Epithelial cell of esophagus (primary cell): ENCODE results near the gene CNPY2.
"Not testable (repeated sequence)": the region's sequence is repeated elsewhere in the genome, so short reads cannot be mapped to it uniquely, and the experiment has no call there.

ENCODE experiments used
- DNase-seq: peaks from one replicate; pipeline ENCODE4 v3.0.0; 2010; ENCODE audit warnings: low read depth
- H3K4me3 ChIP-seq: 2 replicates; pipeline ENCODE4 v1.5.1; 2011; ENCODE audit warnings: mild to moderate bottlenecking, low read length, control low read depth
- TF ChIP-seq, protein P1 (sequence below): IDR thresholded peaks from 2 replicates; pipeline ENCODE4 v1.5.1; 2011; ENCODE audit warnings: low read depth, mild to moderate bottlenecking, low read length, control low read depth, inconsistent platforms; ENCODE audit not compliant: insufficient read depth; ENCODE audit errors: missing control alignments

The CNPY2 gene

GRCh38 chr12:56282030-56282429 lies 33.8 kb downstream of the CNPY2 start:
- DNase-seq: no peak
- H3K4me3 ChIP-seq: no peak overlapping the region
- TF ChIP-seq, protein P1, sequence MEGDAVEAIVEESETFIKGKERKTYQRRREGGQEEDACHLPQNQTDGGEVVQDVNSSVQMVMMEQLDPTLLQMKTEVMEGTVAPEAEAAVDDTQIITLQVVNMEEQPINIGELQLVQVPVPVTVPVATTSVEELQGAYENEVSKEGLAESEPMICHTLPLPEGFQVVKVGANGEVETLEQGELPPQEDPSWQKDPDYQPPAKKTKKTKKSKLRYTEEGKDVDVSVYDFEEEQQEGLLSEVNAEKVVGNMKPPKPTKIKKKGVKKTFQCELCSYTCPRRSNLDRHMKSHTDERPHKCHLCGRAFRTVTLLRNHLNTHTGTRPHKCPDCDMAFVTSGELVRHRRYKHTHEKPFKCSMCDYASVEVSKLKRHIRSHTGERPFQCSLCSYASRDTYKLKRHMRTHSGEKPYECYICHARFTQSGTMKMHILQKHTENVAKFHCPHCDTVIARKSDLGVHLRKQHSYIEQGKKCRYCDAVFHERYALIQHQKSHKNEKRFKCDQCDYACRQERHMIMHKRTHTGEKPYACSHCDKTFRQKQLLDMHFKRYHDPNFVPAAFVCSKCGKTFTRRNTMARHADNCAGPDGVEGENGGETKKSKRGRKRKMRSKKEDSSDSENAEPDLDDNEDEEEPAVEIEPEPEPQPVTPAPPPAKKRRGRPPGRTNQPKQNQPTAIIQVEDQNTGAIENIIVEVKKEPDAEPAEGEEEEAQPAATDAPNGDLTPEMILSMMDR: no peak

- TF ChIP-seq, protein P1: no peak
- no peak overlapping the region for H3K4me3 ChIP-seq
- DNase-seq: no peak
Measured at GRCh38 chr12:56280849-56281248, 34.9 kb downstream of the CNPY2 start.

GRCh38 chr12:56278905-56279304 lies 36.9 kb downstream of the CNPY2 start:
- no peak for DNase-seq
- H3K4me3 ChIP-seq: no peak overlapping the region
- TF ChIP-seq, protein P1: no peak

- no peak for DNase-seq
- H3K4me3 ChIP-seq: no peak overlapping the region
- TF ChIP-seq, protein P1: no peak
Measured at GRCh38 chr12:56274299-56274698, 41.5 kb downstream of the CNPY2 start.

DNA sequence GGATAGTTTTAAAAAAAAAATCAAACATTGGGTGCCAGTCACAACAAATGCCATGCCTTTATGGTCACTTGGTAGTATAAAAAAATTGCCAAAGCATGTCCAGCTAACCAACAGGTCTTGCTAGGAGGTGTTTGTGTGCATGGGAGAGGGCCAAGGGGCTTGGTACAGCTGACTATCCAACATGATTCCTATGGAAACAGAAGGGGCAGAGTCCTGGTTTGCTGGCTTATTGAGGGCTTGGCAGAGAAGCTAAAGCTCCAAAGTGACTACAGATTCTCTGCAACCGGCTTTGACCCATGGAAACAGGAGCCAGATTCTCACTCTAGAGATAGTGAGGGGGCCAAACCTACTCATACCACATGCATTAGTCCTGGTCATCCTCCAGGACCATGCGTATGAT lies 43.3 kb downstream of the CNPY2 start:
- DNase-seq, H3K4me3 ChIP-seq: not testable (repeated sequence)

- TF ChIP-seq, protein P1: peak; percentile 58
Measured at GRCh38 chr12:56271031-56271430, 44.8 kb downstream of the CNPY2 start.

DNA sequence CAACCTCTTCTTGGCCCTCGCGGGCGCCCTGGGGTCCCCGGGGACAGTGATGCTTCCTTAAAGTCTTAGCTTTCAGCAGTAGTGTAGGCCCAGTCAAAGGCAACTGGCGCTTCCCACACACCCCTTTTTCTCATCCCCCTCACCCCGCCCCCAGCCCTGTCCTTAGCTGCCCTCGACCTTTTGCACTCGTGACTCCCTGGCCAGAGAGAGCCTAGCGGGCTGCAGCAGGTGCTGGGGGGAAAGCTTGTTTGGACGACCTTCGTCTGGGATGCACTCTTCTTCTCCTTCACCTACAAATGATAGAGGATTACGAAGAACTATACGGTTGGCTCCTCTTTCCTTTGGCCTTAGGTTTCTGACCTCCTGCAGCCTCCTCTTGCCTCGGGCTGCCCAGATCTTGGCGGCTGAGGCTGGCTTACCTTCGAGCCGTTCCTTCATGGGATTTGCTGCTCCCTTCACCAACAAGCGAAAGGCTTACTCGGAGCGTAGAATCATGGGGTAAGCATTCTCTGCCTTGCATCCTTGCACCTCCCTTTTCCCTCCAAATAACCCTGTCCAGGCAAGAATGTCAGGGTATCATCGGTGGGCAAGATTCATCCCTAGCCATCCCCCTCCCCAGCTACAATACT lies 48.2 kb downstream of the CNPY2 start:
- peak overlapping the region; percentile 75 for H3K4me3 ChIP-seq
- TF ChIP-seq, protein P1: no peak
- DNase-seq: no peak

More at GRCh38 chr12:56271031-56271430, 44.8 kb downstream of the CNPY2 start:
- H3K4me3 ChIP-seq: no peak overlapping the region
- peak; percentile 54 for DNase-seq
